ENCODE results near the gene BICD1. TPM values are rescaled to one million over a fixed set of nuclear protein-coding genes. Genes with fewer than 3 reads are reported as not detected.

BICD1 gene
- total and polyA plus RNA-seq, 10 donors = 8.5 to 62.9 (median 44.2) TPM

DNA sequence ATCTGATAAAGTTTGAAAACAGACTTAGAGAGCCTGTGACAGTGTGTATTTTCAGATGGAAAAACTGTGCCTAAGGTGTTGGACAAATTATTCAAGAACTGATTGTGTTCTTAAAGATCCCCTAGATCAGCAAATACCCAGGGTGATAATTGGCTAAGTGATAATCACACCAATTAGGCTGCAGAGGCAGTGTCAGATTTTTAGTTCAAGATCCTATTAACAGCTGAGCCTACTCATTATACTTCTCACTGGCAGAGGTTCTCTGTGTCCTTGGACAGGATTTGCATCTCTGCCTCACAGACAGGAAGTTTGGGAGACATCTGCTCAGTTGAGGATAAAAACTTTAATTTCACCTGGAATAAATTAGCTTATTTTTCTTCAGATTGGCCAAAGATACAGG is 288.4 kb downstream of the BICD1 start:
- TF ChIP-seq, protein P1, sequence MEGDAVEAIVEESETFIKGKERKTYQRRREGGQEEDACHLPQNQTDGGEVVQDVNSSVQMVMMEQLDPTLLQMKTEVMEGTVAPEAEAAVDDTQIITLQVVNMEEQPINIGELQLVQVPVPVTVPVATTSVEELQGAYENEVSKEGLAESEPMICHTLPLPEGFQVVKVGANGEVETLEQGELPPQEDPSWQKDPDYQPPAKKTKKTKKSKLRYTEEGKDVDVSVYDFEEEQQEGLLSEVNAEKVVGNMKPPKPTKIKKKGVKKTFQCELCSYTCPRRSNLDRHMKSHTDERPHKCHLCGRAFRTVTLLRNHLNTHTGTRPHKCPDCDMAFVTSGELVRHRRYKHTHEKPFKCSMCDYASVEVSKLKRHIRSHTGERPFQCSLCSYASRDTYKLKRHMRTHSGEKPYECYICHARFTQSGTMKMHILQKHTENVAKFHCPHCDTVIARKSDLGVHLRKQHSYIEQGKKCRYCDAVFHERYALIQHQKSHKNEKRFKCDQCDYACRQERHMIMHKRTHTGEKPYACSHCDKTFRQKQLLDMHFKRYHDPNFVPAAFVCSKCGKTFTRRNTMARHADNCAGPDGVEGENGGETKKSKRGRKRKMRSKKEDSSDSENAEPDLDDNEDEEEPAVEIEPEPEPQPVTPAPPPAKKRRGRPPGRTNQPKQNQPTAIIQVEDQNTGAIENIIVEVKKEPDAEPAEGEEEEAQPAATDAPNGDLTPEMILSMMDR (IDR thresholded peaks at IDR 0.05 in 8 of 11, conservative IDR thresholded peaks at IDR 0.05 in 3 of 11) = no peak
- TF ChIP-seq POLR2A (IDR thresholded peaks at IDR 0.05) (no peak), POLR2AphosphoS5 (IDR thresholded peaks at IDR 0.05) (no peak)
- no peak overlapping the region for H3K27ac ChIP-seq
- H3K9me3 ChIP-seq = peaks cover 0 to 8% (median 0%) of the 10 kb centered on the region in 8 donors
- H3K4me1 ChIP-seq = peaks cover 0 to 25% (median 16%) of the 10 kb centered on the region in 6 donors
- no peaks in the 10 kb centered on the region for H3K36me3 ChIP-seq
- intact Hi-C loops (cut with DNase I; ENCODE audit: low total_unique reads) = no loop called here
- DNase-seq = no peak
- H3K4me3 ChIP-seq = no peak overlapping the region
- peaks cover 0 to 83% (median 16%) of the 10 kb centered on the region in 7 donors for H3K27me3 ChIP-seq (replicated peaks in 1 of 7)

DNA sequence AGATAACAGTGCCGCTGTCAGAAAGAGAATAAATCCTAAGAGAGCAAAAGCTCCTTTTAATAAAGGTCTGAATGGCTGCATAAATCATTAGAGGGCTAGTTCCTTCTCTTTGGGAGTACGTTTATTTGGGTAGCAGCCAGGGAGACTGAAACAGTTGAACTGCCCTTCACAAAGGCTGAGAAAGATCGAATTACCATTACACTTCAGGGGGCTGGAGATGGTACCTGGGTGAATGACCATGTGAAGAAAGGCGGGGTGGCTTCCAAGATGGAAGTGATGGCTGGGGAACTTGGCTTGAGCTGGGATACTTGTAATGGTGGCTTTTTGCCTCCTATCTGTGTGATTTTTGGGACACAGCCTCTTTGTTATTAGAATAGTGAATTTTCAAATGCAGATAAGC is 291.0 kb downstream of the BICD1 start:
- Histone ChIP-seq H3K36me3 (no peaks in the 10 kb centered on the region), H3K4me1 (peaks cover 0 to 27% (median 18%) of the 10 kb centered on the region in 6 donors), H3K27ac (no peak overlapping the region), H3K27me3 (replicated peaks in 1 of 7) (peaks cover 0 to 75% (median 11%) of the 10 kb centered on the region in 7 donors), H3K9me3 (no peaks in the 10 kb centered on the region), H3K4me3 (no peak overlapping the region)
- 50 to 68% (median 50%) methylated on average over 4 of the region's 4 CpGs for WGBS, 5 donors
- TF ChIP-seq POLR2AphosphoS5 (IDR thresholded peaks at IDR 0.05) = no peak
- no peak for TF ChIP-seq POLR2A (IDR thresholded peaks at IDR 0.05)
- TF ChIP-seq, protein P1 (IDR thresholded peaks at IDR 0.05 in 8 of 11, conservative IDR thresholded peaks at IDR 0.05 in 3 of 11) = no peak
- intact Hi-C loops (cut with DNase I; ENCODE audit: low total_unique reads) = no loop called here
- DNase-seq = no peak

- DNase-seq = no peak
- Histone ChIP-seq H3K4me3 (no peak overlapping the region), H3K9me3 (no peaks in the 10 kb centered on the region), H3K27ac (no peak overlapping the region), H3K36me3 (no peaks in the 10 kb centered on the region), H3K27me3 (replicated peaks in 1 of 7) (peaks cover 0 to 70% (median 11%) of the 10 kb centered on the region in 7 donors), H3K4me1 (peaks cover 0 to 27% (median 18%) of the 10 kb centered on the region in 6 donors)
- intact Hi-C loops (cut with DNase I; ENCODE audit: low total_unique reads) = no loop called here
- 94 to 97% (median 95%) methylated on average over 4 of the region's 4 CpGs for WGBS, 5 donors
- TF ChIP-seq, protein P1 (IDR thresholded peaks at IDR 0.05 in 8 of 11, conservative IDR thresholded peaks at IDR 0.05 in 3 of 11) = no peak
- TF ChIP-seq POLR2A (IDR thresholded peaks at IDR 0.05) (no peak), POLR2AphosphoS5 (IDR thresholded peaks at IDR 0.05) (no peak)
Measured at GRCh38 chr12:32398181-32398580, 291.5 kb downstream of the BICD1 start.

GRCh38 chr12:32398816-32399369 is 292.2 kb downstream of the BICD1 start:
- intact Hi-C loops (cut with DNase I; ENCODE audit: low total_unique reads) = no loop called here
- DNase-seq = no peak
- WGBS, 5 donors = 3 to 15% (median 5%) methylated on average over 9 to 36 of the region's 36 CpGs
- Histone ChIP-seq H3K27me3 (replicated peaks in 1 of 7) (peaks cover 0 to 63% (median 11%) of the 10 kb centered on the region in 7 donors), H3K4me1 (peaks cover 0 to 31% (median 18%) of the 10 kb centered on the region in 6 donors), H3K9me3 (no peaks in the 10 kb centered on the region), H3K4me3 (peak overlapping the region; percentile 67 to 87 (median 73)), H3K36me3 (no peaks in the 10 kb centered on the region), H3K27ac (peak overlapping the region in 5 of 8 donors; percentile 36 to 75 (median 69))
- no peak for TF ChIP-seq POLR2AphosphoS5 (IDR thresholded peaks at IDR 0.05)
- TF ChIP-seq, protein P1 (IDR thresholded peaks at IDR 0.05 in 8 of 11, conservative IDR thresholded peaks at IDR 0.05 in 3 of 11) = no peak

Measured in spleen (tissue), 11 donors.